ENCODE measurements around the gene NUMB.

DNA sequence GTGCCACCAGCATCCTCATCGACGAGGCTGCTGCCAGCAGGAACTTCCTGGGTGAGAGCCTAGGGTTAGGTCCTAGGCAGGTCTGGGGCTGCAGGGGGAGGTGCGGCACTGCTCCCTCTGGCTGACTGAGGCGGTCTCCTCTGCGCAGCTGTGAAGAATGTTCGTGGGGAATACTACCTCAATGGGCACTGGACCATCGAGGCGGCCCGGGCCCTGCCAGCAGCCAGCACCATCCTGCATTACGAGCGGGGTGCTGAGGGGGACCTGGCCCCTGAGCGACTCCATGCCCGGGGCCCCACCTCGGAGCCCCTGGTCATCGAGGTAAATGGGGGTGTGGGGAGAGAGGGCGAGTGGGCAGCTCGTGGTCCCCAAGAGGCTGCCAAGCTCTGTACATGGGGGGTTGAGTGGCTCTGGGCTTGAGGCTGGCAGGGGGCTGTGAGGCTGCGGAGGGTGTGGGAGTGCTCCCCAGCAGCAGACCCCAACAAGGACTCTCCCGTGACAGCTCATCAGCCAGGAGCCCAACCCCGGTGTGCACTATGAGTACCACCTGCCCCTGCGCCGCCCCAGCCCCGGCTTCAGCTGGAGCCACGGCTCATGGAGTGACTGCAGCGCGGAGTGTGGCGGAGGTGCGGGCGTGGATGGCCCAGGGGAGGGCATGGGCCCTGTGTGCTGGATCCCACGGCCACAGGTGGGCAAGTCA lies 206.7 kb downstream of the NUMB start:
- TF ChIP-seq, protein P1, sequence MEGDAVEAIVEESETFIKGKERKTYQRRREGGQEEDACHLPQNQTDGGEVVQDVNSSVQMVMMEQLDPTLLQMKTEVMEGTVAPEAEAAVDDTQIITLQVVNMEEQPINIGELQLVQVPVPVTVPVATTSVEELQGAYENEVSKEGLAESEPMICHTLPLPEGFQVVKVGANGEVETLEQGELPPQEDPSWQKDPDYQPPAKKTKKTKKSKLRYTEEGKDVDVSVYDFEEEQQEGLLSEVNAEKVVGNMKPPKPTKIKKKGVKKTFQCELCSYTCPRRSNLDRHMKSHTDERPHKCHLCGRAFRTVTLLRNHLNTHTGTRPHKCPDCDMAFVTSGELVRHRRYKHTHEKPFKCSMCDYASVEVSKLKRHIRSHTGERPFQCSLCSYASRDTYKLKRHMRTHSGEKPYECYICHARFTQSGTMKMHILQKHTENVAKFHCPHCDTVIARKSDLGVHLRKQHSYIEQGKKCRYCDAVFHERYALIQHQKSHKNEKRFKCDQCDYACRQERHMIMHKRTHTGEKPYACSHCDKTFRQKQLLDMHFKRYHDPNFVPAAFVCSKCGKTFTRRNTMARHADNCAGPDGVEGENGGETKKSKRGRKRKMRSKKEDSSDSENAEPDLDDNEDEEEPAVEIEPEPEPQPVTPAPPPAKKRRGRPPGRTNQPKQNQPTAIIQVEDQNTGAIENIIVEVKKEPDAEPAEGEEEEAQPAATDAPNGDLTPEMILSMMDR (IDR thresholded peaks at IDR 0.05) = no peak
- no peak for TF ChIP-seq POLR2A (IDR thresholded peaks at IDR 0.05)
